Cardiac muscle cell (in vitro differentiated cells and primary cell): ENCODE data around the gene ZNF609. TPM values are rescaled to one million over a fixed set of nuclear protein-coding genes. Genes with fewer than 3 reads are reported as not detected.

ENCODE experiments used
- DNase-seq, 2 donors: peaks; one replicate each; pipeline versions ENCODE4 v3.0.0 to v3.0.0-alpha.2; 2010 to 2017; ENCODE audit warnings: low read depth in 1 of 2, low spot score in 1 of 2
- H3K27ac ChIP-seq: fragments of 200-600 bp; sonication (generic); 2 replicates; pipeline ENCODE4 v1.5.1; 2016
- H3K27me3 ChIP-seq: fragments of 200-600 bp; sonication (generic); 2 replicates; pipeline ENCODE4 v1.6.0; 2016; ENCODE audit warnings: control low read depth
- H3K36me3 ChIP-seq: fragments of 200-600 bp; sonication (generic); 2 replicates; pipeline ENCODE4 v1.5.1; 2016; ENCODE audit warnings: control low read depth
- H3K4me1 ChIP-seq: fragments of 200-600 bp; sonication (generic); 2 replicates; pipeline ENCODE4 v1.8.1; 2017; ENCODE audit warnings: low read depth, mild to moderate bottlenecking, mixed run types
- H3K4me3 ChIP-seq: fragments of 200-600 bp; sonication (generic); 2 replicates; pipeline ENCODE4 v1.5.1; 2016; ENCODE audit warnings: mild to moderate bottlenecking
- H3K9me3 ChIP-seq: fragments of 200-600 bp; sonication (generic); 2 replicates; pipeline ENCODE4 v1.5.1; 2017; ENCODE audit warnings: low read depth, mild to moderate bottlenecking, control low read depth
- polyA plus RNA-seq: library from polyadenylated mRNA; unstranded; fragments of >200 nt; fragmentation: Nextera tagmentation; extraction: Ambion mirVana; gene quantifications from 2 replicates; pipeline ENCODE4 v1.2.1, GENCODE V29; 2016
- total RNA-seq: library from RNA; depleted of rRNA; stranded (reverse); fragments of >200 nt; gene quantifications from 2 replicates; pipeline ENCODE4 v1.2.3, GENCODE V29; 2016
- TF ChIP-seq, protein P1 (sequence below): IDR thresholded peaks from 2 replicates; pipeline ENCODE4 v1.5.1; 2012; ENCODE audit warnings: low read depth, mild to moderate bottlenecking, low read length

ZNF609 gene
- total and polyA plus RNA-seq, 2 experiments from 2014 or later, result 25.6 to 41.4 TPM

DNA sequence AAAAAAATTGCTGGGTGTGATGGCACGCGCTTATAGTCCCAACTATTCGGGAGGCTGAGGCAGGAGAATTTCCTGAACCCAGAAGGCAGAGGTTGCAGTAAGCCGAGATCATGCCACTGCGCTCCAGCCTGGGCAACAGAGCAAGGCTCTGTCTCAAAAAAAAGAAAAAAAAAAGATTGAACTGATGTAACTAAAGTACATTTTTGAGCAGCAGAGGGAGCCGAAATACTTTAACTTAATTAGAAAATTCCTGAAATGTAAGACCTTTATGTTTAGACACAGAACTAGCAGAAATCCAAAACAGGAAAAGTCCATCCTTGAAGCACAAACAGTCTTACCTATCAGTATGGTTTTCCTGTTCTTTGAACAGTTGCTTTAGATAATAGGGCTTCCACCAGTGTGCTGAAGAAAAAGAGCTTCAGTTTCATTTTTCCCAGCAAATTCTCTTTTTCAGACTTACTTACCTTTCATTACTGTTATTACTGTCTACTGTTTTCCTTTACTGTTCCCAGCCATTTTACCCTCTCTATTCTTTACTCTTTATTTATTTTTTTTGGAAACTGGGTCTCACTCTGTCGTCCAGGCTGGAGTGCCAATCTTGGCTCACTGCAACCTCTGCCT lies 33.4 kb upstream of the ZNF609 start:
- Histone ChIP-seq H3K27ac (no peak overlapping the region), H3K4me3 (no peak overlapping the region), H3K9me3 (no peaks in the 10 kb centered on the region), H3K4me1 (peaks cover 12% of the 10 kb centered on the region), H3K27me3 (no peaks in the 10 kb centered on the region), H3K36me3 (peaks cover 15% of the 10 kb centered on the region)
- TF ChIP-seq, protein P1, sequence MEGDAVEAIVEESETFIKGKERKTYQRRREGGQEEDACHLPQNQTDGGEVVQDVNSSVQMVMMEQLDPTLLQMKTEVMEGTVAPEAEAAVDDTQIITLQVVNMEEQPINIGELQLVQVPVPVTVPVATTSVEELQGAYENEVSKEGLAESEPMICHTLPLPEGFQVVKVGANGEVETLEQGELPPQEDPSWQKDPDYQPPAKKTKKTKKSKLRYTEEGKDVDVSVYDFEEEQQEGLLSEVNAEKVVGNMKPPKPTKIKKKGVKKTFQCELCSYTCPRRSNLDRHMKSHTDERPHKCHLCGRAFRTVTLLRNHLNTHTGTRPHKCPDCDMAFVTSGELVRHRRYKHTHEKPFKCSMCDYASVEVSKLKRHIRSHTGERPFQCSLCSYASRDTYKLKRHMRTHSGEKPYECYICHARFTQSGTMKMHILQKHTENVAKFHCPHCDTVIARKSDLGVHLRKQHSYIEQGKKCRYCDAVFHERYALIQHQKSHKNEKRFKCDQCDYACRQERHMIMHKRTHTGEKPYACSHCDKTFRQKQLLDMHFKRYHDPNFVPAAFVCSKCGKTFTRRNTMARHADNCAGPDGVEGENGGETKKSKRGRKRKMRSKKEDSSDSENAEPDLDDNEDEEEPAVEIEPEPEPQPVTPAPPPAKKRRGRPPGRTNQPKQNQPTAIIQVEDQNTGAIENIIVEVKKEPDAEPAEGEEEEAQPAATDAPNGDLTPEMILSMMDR, result peak; percentile 19
- peak; percentile 49 to 75 for DNase-seq

DNA sequence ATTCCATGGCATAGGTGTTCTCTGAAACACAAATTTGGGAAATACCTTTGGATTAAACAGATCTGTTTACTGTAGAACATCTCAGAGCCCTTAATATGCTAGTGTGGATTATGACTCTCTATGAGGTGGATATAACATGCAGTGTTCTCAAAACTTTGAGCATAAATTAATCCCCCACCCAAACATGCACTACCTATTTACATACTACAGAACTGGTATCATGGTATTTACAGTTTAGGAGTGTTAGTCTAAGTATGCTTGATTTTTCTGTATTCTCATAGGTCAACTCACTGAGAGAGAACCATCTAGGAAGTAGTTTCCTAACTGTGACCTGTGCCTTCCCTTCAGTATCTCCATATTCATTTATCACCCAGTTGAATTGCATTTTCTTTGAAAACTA lies 30.9 kb upstream of the ZNF609 start:
- TF ChIP-seq, protein P1, result no peak
- Histone ChIP-seq H3K4me3 (no peak overlapping the region), H3K36me3 (no peaks in the 10 kb centered on the region), H3K27ac (no peak overlapping the region), H3K9me3 (no peaks in the 10 kb centered on the region), H3K27me3 (no peaks in the 10 kb centered on the region), H3K4me1 (peaks cover 12% of the 10 kb centered on the region)
- DNase-seq, result no peak

DNA sequence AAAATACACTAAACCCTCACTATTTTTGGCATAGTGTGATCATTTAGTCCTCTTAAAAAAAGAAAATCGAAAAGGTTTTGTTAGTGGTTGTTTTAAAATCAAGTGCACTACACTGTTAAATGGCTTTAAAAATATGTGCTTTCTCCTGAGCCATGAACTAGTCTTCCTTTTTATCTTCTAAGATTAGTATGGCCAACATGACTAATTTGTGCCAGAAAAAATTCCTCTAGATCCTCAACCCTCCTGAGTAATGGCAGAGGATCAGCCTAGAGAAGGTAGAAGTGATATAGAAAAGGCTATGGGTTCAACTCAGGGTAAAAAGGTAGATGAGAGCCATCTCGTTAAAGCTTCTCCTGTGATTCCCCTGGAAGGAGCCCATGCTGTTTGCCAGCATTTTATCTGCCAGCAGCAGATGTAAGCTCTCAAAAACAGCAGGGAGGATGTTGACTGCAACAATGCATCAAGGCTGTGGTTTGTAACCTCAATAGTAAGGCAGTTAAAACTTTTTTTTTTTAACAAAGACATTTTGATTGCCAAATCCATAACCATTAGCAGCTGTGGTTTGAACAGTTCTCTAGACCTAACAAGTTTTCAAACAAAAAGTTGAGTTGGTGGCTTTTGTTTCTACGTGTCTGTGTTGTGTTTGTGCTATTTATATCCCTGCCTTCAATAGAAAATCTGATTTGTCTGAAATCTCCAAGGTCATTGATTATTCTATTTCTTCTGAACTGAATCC lies 30.2 kb upstream of the ZNF609 start:
- H3K4me1 ChIP-seq, result peaks cover 12% of the 10 kb centered on the region
- peak overlapping the region; percentile 41 for H3K27ac ChIP-seq
- DNase-seq, result peak; percentile 21 to 97
- H3K4me3 ChIP-seq, result no peak overlapping the region
- no peaks in the 10 kb centered on the region for H3K36me3 ChIP-seq
- H3K9me3 ChIP-seq, result no peaks in the 10 kb centered on the region
- H3K27me3 ChIP-seq, result no peaks in the 10 kb centered on the region
- TF ChIP-seq, protein P1, result no peak

DNA sequence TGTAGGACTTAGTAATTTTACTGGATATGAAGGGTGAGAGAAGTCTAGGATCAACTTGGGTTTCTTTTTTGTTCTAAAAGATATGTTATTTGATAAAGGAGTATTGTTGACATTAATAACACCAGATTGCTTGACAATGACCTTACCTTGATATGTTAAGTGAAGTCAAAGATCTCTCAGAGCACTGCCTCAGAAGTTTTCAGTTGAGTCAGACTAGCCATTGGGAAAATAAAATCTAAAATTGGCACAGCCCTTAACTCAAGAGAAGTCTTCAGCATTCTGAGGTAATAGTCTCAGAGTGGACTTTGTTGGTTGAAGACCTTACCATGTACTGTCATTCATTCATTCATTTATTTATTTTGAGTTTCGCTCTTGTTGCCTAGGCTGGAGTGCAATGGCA lies 22.4 kb upstream of the ZNF609 start:
- Histone ChIP-seq H3K27ac (no peak overlapping the region), H3K4me3 (no peak overlapping the region), H3K36me3 (no peaks in the 10 kb centered on the region), H3K4me1 (no peaks in the 10 kb centered on the region), H3K27me3 (no peaks in the 10 kb centered on the region), H3K9me3 (no peaks in the 10 kb centered on the region)
- no peak for DNase-seq
- TF ChIP-seq, protein P1, result no peak

DNA sequence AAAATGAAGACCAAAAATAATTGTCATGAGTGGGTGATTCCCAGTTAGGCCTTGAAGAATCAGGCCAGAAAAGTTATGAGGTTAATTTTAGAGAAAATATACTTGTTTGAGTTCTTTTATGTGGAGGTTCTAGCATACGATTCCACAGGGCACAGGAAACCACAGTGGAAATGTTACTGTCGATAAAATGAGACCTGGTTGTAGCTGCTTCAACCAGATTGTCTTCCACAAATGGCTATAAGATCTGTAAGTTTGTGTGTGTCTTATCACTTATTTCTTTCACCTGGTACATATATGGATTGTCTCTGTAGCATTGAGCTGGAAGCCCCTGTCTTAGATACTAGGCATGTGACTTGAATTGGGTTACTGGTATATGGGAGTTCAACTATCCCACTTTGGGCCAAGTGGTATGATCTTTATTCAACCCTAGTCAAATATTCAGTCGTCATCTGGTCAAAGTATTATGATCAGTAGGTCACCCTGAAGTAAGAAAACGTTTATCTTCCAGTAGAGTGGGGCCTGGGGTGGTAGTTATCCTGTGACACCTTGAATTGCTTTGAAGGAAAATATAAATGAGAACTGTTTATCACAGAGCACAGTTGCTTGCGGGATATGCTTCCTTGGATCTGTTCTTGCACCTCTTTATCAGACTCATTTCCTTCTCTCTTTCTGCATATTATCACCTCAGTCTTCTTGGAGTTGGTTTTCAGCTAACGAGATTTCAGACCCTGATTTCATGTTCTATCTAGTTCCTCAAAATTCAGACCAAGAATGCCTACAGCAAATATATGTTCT lies 21.5 kb upstream of the ZNF609 start:
- Histone ChIP-seq H3K9me3 (no peaks in the 10 kb centered on the region), H3K27ac (no peak overlapping the region), H3K4me1 (no peaks in the 10 kb centered on the region), H3K36me3 (no peaks in the 10 kb centered on the region), H3K27me3 (no peaks in the 10 kb centered on the region), H3K4me3 (no peak overlapping the region)
- no peak for DNase-seq
- TF ChIP-seq, protein P1, result no peak
